ENCODE measurements around the gene KHNYN.
"Not testable (repeated sequence)": the region's sequence is repeated elsewhere in the genome, so short reads cannot be mapped to it uniquely, and the experiment has no call there.

Gene KHNYN

GRCh38 chr14:24429395-24430142 is at the start of gene KHNYN, which contains the start of gene CBLN3:
TSS of gene KHNYN (plus strand) at chr14:24429954. CDS start at chr14:24430731, 777 bp downstream.
TSS of gene CBLN3 (minus strand) at chr14:24429668. CDS start at chr14:24429054, 614 bp downstream.
- DNase-seq = peak; percentile 74

- DNase-seq = no peak
Measured at GRCh38 chr14:24381363-24382063, 48.2 kb upstream of the KHNYN start.

GRCh38 chr14:24382064-24382371 is 47.7 kb upstream of the KHNYN start:
- no peak for DNase-seq

GRCh38 chr14:24384169-24384568 is 45.6 kb upstream of the KHNYN start:
- no peak for DNase-seq

- DNase-seq = no peak
Measured at GRCh38 chr14:24385524-24385923, 44.2 kb upstream of the KHNYN start.

GRCh38 chr14:24387009-24387345 is 42.8 kb upstream of the KHNYN start:
- DNase-seq = no peak

GRCh38 chr14:24387579-24387978 is 42.2 kb upstream of the KHNYN start:
- not testable (repeated sequence) for DNase-seq

GRCh38 chr14:24388474-24389179 is 41.1 kb upstream of the KHNYN start:
- no peak for DNase-seq

GRCh38 chr14:24389226-24389848 is 40.4 kb upstream of the KHNYN start:
- no peak for DNase-seq

- no peak for DNase-seq
Measured at GRCh38 chr14:24390701-24391468, 38.9 kb upstream of the KHNYN start.

- DNase-seq = no peak
Measured at GRCh38 chr14:24392325-24393091, 37.2 kb upstream of the KHNYN start.

GRCh38 chr14:24394275-24394674 is 35.5 kb upstream of the KHNYN start:
- DNase-seq = no peak

- DNase-seq = no peak
Measured at GRCh38 chr14:24395609-24396582, 33.9 kb upstream of the KHNYN start.

GRCh38 chr14:24397639-24398292 is 32.0 kb upstream of the KHNYN start:
- DNase-seq = no peak

- no peak for DNase-seq
Measured at GRCh38 chr14:24398293-24398652, 31.5 kb upstream of the KHNYN start.

GRCh38 chr14:24398653-24399446 is 30.9 kb upstream of the KHNYN start, which contains the start of gene NYNRIN:
TSS of gene NYNRIN (plus strand) at chr14:24399003. CDS start at chr14:24399247, 244 bp downstream.
- no peak for DNase-seq

- no peak for DNase-seq
Measured at GRCh38 chr14:24399447-24399822, 30.3 kb upstream of the KHNYN start.

GRCh38 chr14:24399999-24400718 is 29.6 kb upstream of the KHNYN start:
- DNase-seq = peak; percentile 32

All from midbrain (tissue), 1 donor.